HG02623 (cell line): Measurements from ENCODE around the gene REEP2.
"Not testable (repeated sequence)": the region's sequence is repeated elsewhere in the genome, so short reads cannot be mapped to it uniquely, and the experiment has no call there.

ENCODE experiments used
- ATAC-seq: cut with Tn5 transposase; IDR thresholded peaks from one replicate; pipeline ENCODE4 v1.9.1; 2021; ENCODE audit warnings: moderate library complexity; ENCODE audit not compliant: unreplicated experiment

REEP2 gene

DNA sequence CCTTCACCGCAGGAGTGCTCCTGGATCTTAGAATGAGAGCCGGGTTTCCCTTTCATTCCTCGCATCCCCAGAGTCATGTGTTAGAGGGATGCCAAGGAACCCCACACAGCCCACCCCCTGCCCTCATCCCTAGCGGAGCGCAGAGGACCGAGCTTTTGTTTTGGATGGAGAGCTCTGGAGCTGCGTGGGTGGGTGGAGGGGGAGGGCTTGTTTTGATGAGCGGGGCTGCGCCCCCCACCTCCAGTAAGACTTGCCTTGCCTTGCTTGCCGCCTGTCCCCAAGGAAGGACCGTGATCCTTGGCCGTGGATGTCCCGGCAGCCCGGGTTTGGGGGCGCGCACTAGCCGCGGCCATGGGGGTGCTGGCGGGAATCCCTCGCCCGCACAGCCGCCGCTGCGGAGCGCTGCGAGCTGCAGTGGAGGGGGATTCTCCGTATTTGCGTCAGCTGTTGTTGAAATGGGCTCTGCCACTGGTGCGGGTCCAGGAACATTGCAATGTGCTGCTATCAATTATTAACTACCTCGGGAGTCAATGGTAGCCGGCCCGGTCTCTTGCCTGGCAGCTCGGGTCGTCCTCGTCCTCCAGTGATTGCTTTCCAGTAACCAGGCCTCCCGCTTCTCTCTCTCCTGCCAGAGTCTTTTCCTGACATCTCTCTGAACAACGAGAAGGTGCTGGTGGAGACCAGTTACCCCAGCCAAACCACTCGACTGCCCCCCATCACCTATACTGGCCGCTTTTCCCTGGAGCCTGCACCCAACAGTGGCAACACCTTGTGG, 27.5 kb downstream of the REEP2 start:
- no peak for ATAC-seq

DNA sequence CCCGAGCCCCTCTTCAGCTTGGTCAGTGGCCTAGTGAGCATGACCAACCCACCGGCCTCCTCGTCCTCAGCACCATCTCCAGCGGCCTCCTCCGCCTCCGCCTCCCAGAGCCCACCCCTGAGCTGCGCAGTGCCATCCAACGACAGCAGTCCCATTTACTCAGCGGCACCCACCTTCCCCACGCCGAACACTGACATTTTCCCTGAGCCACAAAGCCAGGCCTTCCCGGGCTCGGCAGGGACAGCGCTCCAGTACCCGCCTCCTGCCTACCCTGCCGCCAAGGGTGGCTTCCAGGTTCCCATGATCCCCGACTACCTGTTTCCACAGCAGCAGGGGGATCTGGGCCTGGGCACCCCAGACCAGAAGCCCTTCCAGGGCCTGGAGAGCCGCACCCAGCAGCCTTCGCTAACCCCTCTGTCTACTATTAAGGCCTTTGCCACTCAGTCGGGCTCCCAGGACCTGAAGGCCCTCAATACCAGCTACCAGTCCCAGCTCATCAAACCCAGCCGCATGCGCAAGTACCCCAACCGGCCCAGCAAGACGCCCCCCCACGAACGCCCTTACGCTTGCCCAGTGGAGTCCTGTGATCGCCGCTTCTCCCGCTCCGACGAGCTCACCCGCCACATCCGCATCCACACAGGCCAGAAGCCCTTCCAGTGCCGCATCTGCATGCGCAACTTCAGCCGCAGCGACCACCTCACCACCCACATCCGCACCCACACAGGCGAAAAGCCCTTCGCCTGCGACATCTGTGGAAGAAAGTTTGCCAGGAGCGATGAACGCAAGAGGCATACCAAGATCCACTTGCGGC, 28.2 kb downstream of the REEP2 start:
- ATAC-seq, result no peak

GRCh38 chr5:138467711-138468132, 28.9 kb downstream of the REEP2 start:
- no peak for ATAC-seq

GRCh38 chr5:138468133-138468965, 29.5 kb downstream of the REEP2 start:
- no peak for ATAC-seq

- ATAC-seq, result no peak
Measured at GRCh38 chr5:138468966-138469539, 30.2 kb downstream of the REEP2 start.

DNA sequence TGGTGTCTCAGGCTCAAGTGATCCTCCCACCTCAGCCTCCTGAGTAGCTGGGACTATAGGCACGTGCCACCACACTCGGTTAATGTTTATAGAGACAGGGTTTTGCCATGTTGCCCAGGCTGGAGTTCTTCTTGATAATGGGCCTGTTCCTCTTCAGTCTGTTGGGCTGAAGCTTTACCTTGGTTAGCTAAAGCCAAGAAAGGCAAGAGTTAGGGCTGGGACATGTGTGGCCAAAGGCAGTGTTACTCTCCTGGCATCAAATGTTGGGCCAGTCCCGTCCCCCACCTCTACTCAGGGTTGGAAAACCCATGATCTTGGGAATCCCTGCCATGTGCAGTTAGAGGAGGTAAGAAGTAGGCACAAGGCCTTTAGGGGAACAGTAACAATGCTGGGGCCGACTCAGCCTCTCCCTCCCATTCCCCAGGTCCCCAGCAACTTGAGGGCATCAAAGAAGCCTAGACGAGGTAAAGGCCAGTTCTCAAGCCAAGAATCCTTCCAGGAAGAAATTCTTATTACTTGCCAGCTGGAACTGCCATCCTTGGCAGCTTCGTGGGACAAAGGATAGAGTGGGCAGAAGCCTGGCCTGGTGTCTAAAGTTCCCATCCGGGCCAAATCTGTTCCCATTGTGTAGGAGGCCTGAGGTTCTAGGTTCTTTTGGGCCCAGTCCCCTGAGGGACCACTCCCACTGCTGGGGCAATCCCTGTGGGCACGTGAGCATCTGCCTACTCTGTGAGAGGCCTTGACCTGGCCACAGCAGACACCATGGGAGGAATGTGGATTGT, 30.9 kb downstream of the REEP2 start:
- no peak for ATAC-seq

- ATAC-seq, result no peak
Measured at GRCh38 chr5:138470322-138471051, 31.6 kb downstream of the REEP2 start.

GRCh38 chr5:138471052-138471361, 32.1 kb downstream of the REEP2 start:
- no peak for ATAC-seq

GRCh38 chr5:138472353-138472752, 33.5 kb downstream of the REEP2 start:
- no peak for ATAC-seq

- ATAC-seq, result not testable (repeated sequence)
Measured at GRCh38 chr5:138473151-138473550, 34.3 kb downstream of the REEP2 start.

DNA sequence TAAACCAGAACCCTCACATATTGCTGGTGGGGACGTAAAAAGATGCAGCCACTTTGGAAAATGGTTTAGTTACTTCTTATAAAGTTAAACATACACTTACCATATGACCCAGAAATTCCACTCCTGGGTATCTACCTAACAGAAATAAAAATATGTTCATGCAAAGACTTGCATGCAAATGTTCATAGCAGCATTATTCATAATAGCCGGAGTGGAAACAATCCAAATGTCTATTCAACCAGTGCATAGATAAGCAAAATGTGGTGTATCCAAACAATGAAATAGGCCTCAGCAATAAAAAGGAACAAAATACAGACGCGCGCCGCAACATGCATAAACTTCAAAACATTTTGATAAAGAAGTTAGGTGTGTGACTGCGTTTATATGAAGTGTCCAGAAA, 38.1 kb downstream of the REEP2 start:
- no peak for ATAC-seq

DNA sequence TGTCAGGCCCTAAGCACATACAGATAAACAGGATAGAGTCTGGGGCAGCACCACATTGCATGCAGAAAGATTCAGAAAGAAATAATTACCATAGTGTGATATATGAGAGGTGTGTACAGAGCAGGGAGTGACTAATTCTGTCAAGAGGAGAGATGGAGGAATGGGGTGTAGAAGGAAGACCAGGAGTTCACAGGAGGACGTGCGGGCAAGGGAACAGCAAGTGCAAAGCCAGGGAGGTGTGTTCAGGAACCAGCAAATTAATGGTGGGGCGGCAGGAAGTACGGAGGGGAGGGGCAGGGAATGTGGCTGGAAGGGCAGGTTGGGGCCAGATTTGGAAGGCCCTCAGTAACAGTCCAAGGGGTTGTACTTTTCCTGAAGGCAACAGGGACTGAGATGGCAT, 43.8 kb downstream of the REEP2 start:
- ATAC-seq, result no peak

- no peak for ATAC-seq
Measured at GRCh38 chr5:138488481-138488945, 49.7 kb downstream of the REEP2 start.

DNA sequence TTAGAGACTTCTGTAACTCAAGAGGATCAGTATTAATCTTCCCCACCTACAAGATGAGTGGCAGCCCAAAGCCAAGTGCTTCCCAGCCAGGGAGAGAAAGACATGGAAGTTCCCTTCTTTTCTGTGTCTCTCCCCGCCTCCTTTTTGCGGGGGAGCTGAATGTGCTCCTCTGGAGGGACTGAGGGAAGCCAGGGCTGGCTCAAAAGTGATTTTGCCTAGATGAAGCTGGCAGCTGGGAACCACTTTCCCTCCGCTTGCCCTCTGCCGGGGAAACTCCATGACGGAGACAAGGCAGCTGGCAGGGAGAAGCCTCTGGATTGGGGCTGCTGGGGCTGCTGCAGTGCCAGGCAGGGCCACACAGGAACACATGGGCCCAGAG, 50.8 kb downstream of the REEP2 start:
- no peak for ATAC-seq

DNA sequence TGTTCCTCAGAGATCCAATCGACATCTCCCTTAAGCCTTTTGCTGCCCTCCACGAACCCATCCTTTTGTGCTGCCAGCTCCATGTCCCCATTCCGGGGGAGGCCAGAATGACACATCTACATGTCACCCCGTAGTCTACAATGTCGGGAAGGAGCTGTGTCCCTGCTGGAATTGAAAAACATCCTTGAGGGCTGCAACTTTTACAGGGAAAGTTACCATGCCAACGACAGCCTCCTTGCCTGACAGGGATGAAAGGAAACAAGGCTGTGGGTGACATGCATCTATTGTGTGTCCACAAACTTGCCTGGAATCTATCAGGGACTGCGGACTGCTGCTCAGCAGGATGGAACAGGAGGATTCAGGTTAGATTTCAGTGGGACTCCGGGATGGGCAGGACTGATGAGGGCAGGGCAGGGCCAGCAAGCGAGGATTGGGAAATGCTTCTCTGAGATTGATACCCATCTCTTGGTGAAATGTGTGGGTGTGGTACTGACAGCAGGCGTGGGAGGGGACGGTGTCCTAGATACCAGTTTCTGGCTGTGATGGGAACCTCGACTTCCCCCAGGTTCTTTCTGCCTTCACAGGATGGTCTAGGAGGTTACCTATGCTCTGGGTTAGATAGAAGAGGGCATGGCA, 51.9 kb downstream of the REEP2 start:
- ATAC-seq, result no peak

DNA sequence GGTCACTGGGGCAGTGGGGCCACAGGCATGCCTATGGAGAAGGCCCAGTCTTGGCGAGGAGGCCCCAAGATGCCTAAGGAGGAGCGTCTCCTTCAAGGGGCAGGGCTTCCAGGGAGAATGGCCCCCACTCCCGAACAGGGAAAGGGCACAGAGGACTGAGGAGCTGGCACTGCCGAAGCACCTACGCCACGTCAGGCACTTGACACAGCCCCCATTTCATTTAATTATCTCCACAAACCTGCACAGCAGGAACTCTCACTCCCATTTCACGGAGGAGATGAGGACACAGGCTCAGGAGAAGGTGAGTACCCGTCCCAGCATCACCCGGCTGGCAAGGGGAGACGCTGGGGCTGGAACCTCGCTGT, 52.4 kb downstream of the REEP2 start:
- ATAC-seq, result no peak

GRCh38 chr5:138491669-138492559, 53.1 kb downstream of the REEP2 start:
- peak; percentile 96 for ATAC-seq

DNA sequence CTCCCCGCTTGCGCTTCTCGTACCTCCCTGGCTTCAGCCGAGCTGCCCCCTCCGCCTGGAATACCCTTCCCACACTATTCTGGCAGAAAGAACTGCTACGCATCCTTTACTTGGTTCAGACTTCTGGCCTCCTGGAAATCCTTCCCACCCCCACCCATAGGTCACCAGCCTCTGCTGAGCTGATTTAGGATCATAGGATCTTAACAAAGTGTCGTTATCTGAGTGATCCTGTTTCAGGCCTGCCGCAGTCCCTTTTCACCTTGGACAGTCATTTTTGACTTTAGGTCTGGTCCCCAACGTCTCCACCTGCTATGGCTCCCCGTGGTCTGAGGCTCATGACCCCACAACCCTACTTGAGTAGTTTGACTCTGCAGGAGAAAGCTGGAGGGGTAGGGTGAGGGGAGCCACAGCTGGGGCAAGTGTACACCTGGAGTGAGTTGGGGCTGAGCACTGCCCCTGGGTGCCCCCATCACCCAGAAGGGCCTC, 53.7 kb downstream of the REEP2 start:
- ATAC-seq, result no peak
